ENCODE data around the gene KIF1B.

DNA sequence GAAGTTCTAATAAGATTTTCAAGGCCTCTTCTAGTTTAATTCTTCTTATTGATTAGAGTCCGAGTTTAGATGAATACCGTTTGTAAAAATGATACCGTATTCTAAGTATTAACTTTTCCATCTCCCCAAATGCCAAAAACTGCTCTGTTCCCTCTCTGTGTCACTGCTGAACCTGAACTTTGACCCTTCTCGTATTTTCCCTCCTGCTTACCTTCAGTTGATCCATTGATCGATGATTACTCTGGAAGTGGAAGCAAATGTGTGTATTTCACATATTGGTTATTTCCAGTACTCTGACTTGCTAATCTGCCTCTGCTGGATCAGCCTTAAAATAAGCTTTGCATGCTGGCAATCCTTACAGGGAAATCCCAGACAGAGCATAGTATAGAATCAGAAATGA, 68.5 kb downstream of the KIF1B start:
- TF ChIP-seq POLR2A (IDR thresholded peaks at IDR 0.05) = no peak
- TF ChIP-seq, protein P1, sequence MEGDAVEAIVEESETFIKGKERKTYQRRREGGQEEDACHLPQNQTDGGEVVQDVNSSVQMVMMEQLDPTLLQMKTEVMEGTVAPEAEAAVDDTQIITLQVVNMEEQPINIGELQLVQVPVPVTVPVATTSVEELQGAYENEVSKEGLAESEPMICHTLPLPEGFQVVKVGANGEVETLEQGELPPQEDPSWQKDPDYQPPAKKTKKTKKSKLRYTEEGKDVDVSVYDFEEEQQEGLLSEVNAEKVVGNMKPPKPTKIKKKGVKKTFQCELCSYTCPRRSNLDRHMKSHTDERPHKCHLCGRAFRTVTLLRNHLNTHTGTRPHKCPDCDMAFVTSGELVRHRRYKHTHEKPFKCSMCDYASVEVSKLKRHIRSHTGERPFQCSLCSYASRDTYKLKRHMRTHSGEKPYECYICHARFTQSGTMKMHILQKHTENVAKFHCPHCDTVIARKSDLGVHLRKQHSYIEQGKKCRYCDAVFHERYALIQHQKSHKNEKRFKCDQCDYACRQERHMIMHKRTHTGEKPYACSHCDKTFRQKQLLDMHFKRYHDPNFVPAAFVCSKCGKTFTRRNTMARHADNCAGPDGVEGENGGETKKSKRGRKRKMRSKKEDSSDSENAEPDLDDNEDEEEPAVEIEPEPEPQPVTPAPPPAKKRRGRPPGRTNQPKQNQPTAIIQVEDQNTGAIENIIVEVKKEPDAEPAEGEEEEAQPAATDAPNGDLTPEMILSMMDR (IDR thresholded peaks at IDR 0.05 in 8 of 11, conservative IDR thresholded peaks at IDR 0.05 in 3 of 11) = no peak
- TF ChIP-seq POLR2AphosphoS5 (IDR thresholded peaks at IDR 0.05) = no peak
